Gastrocnemius medialis (tissue), 4 donors: ENCODE data around the gene VAV1. TPM values are rescaled to one million over a fixed set of nuclear protein-coding genes. Genes with fewer than 3 reads are reported as not detected.
"Not testable (repeated sequence)": the region's sequence is repeated elsewhere in the genome, so short reads cannot be mapped to it uniquely, and the experiment has no call there.

Experiments used
- ATAC-seq, 2 donors: fragments of 150-250 bp; one replicate each; pipeline ENCODE4 v1.9.1; 2016
- DNase-seq, 2 donors: peaks; one replicate each; pipeline ENCODE4 v3.0.0-alpha.2; 2019
- H3K27ac ChIP-seq, 4 donors: fragments of 200-600 bp; sonication (generic); 1 replicate in 1 of 4; 2 replicates in 3 of 4; pipeline ENCODE4 v1.5.1; 2016 to 2018; ENCODE audit warnings: mild to moderate bottlenecking in 2 of 4, moderate library complexity in 1 of 4
- H3K27me3 ChIP-seq, 3 donors: fragments of 200-600 bp; sonication (generic) in 2 of 3; 1 replicate in 1 of 3; 2 replicates in 2 of 3; pipeline versions ENCODE4 v1.5.1 to v1.6.0; 2016 to 2019; ENCODE audit warnings: mild to moderate bottlenecking in 1 of 3, moderate library complexity in 1 of 3
- H3K36me3 ChIP-seq, 2 donors: fragments of 200-600 bp; sonication (generic) in 1 of 2; one replicate each; pipeline ENCODE4 v1.5.1; 2017 to 2018
- H3K4me1 ChIP-seq, 2 donors: fragments of 200-600 bp; sonication (generic) in 1 of 2; one replicate each; pipeline ENCODE4 v1.5.1; 2016 to 2017; ENCODE audit warnings: mild to moderate bottlenecking in 2 of 2
- H3K4me3 ChIP-seq, 4 donors: fragments of 200-600 bp; sonication (generic) in 3 of 4; 1 replicate in 1 of 4; 2 replicates in 3 of 4; pipeline ENCODE4 v1.5.1; 2016 to 2019; ENCODE audit warnings: mild to moderate bottlenecking in 2 of 4
- H3K9me3 ChIP-seq, 3 donors: fragments of 200-600 bp; sonication (generic) in 2 of 3; 1 replicate in 1 of 3; 2 replicates in 2 of 3; pipeline ENCODE4 v1.5.1; 2016 to 2019
- POLR2A ChIP-seq, 2 donors: fragments of 450-650 bp; IDR thresholded peaks; one replicate each; pipeline ENCODE4 v1.6.1; 2017; ENCODE audit warnings: antibody characterized with exemption in 2 of 2, mild to moderate bottlenecking in 2 of 2, moderate library complexity in 2 of 2
- in situ Hi-C, 4 donors: fragments of 200-750 bp; cut with MboI; loops; one replicate each; pipeline versions ENCODE4 v1.15.0 to v1.8.0; 2017; ENCODE audit warnings: low sequenced_read_pairs in 4 of 4
- intact Hi-C: fragments of 100-400 bp; cut with DNase I; formaldehyde crosslinking; loops from one replicate; pipeline ENCODE4 v1.15.1; 2023; ENCODE audit warnings: low total_unique reads
- total RNA-seq, 4 donors: library from RNA; depleted of rRNA; stranded (reverse); fragments of >200 nt; gene quantifications; one replicate each; pipeline versions ENCODE4 v1.1.0 to v1.2.3, GENCODE V29; 2016
- TF ChIP-seq, protein P1 (sequence below), 5 experiments: fragments of 450-650 bp in 3 of 5; fragments of 200-600 bp in 2 of 5; sonication (generic) in 2 of 5; IDR thresholded peaks in 4 of 5; conservative IDR thresholded peaks in 1 of 5; 1 replicate in 4 of 5; 2 replicates in 1 of 5; pipeline ENCODE4 v1.5.1; 2016 to 2019; ENCODE audit warnings: antibody characterized with exemption in 5 of 5, mild to moderate bottlenecking in 3 of 5, moderate library complexity in 3 of 5

The VAV1 gene
- total RNA-seq, 4 donors from 2014 or later, result 0.63 to 1.8 (median 0.96) TPM

DNA sequence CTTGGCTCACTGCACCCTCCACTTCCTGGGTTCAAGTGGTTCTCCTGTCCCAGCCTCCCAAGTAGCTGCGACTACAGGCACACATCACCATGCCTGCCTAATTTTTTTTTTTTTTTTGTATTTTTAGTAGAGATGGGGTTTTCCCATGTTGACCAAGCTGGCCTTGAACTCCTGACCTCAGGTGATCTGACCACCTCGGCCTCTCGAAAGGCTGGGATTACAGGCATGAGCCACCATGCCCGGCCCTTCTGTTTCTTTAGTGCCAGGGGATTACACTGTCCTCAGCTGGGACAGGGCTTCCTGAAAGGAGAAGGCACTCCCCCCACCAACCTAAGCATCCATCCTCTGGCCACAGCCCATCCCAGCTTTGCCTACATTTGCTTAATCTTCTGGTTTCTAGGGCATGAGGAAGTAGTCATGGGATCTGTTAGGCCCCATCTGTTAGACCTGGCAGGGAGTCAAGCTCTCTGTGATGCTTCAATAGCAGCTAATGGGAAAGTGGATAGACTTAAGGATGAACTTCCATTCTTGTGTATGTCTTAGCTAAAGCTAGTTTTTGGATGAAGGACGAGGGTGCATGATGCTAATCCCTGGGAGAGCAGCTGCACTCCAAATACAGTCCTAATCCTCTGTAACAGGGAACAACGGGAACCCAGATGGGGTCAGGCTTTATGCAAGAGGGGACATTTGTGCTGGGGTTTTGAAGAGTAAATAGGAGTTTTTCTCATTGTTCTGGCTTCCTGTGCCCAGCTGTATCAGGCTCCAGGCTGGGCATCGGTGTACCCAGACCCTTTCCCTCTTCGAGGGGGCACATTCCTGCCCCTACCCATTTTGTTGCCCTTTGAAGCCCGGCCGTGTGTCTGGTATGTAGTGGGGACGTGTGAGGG lies 2.6 kb downstream of the VAV1 start:
- Histone ChIP-seq H3K27ac (no peak overlapping the region), H3K27me3 (peaks cover 0 to 8% (median 0%) of the 10 kb centered on the region in 3 donors), H3K36me3 (no peaks in the 10 kb centered on the region), H3K4me1 (no peaks in the 10 kb centered on the region), H3K9me3 (no peaks in the 10 kb centered on the region), H3K4me3 (no peak overlapping the region)
- intact Hi-C loops (no loop called here), in situ Hi-C loops (no loop called here)
- no peak for ATAC-seq
- DNase-seq, result no peak
- no peak for TF ChIP-seq POLR2A (IDR thresholded peaks at IDR 0.05)
- TF ChIP-seq, protein P1, sequence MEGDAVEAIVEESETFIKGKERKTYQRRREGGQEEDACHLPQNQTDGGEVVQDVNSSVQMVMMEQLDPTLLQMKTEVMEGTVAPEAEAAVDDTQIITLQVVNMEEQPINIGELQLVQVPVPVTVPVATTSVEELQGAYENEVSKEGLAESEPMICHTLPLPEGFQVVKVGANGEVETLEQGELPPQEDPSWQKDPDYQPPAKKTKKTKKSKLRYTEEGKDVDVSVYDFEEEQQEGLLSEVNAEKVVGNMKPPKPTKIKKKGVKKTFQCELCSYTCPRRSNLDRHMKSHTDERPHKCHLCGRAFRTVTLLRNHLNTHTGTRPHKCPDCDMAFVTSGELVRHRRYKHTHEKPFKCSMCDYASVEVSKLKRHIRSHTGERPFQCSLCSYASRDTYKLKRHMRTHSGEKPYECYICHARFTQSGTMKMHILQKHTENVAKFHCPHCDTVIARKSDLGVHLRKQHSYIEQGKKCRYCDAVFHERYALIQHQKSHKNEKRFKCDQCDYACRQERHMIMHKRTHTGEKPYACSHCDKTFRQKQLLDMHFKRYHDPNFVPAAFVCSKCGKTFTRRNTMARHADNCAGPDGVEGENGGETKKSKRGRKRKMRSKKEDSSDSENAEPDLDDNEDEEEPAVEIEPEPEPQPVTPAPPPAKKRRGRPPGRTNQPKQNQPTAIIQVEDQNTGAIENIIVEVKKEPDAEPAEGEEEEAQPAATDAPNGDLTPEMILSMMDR (IDR thresholded peaks at IDR 0.05 in 4 of 5, conservative IDR thresholded peaks at IDR 0.05 in 1 of 5), result no peak

- DNase-seq, H3K9me3 ChIP-seq, H3K27ac ChIP-seq, H3K4me3 ChIP-seq, H3K36me3 ChIP-seq, H3K4me1 ChIP-seq, H3K27me3 ChIP-seq, ATAC-seq, intact Hi-C loops, in situ Hi-C loops: not testable (repeated sequence)
Observed at GRCh38 chr19:6776045-6776444, 3.5 kb downstream of the VAV1 start.

GRCh38 chr19:6776999-6777398 lies 4.5 kb downstream of the VAV1 start:
- in situ Hi-C loops, result no loop called here
- H3K9me3 ChIP-seq, result no peaks in the 10 kb centered on the region
- no peaks in the 10 kb centered on the region for H3K4me1 ChIP-seq
- no peak overlapping the region for H3K27ac ChIP-seq
- DNase-seq (no peak), ATAC-seq (no peak)
- no peak overlapping the region for H3K4me3 ChIP-seq
- intact Hi-C loops, result no loop called here
- H3K36me3 ChIP-seq, result no peaks in the 10 kb centered on the region
- peaks cover 0 to 6% (median 0%) of the 10 kb centered on the region in 3 donors for H3K27me3 ChIP-seq
- TF ChIP-seq, protein P1 (IDR thresholded peaks at IDR 0.05 in 4 of 5, conservative IDR thresholded peaks at IDR 0.05 in 1 of 5), result no peak
- TF ChIP-seq POLR2A (IDR thresholded peaks at IDR 0.05), result no peak

DNA sequence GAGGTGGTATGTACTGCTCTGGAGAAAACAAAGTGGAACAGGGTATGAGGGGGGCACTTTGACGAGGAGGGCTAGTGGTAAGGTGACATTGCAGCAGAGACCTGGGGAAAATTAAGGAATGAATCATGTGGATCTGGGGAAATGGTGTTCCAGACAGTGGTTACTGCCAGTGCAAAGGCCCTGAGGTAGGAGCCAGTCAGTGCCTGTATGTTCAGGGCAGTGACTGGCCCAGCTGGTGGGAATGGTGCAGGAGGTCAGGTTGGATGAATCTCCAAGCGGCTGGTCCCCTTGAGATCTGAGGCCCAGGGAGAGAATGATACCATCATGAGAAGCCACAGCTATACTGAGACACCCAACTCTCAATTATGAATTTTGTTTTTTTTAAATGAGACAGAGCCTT lies 4.9 kb downstream of the VAV1 start:
- Histone ChIP-seq H3K27me3 (peaks cover 0 to 2% (median 0%) of the 10 kb centered on the region in 3 donors), H3K4me3 (no peak overlapping the region), H3K9me3 (no peaks in the 10 kb centered on the region), H3K27ac (no peak overlapping the region), H3K36me3 (no peaks in the 10 kb centered on the region), H3K4me1 (no peaks in the 10 kb centered on the region)
- ATAC-seq (no peak), DNase-seq (no peak)
- in situ Hi-C loops, result no loop called here
- intact Hi-C loops, result no loop called here
- TF ChIP-seq, protein P1 (IDR thresholded peaks at IDR 0.05 in 4 of 5, conservative IDR thresholded peaks at IDR 0.05 in 1 of 5), result no peak
- TF ChIP-seq POLR2A (IDR thresholded peaks at IDR 0.05), result no peak

- intact Hi-C loops (no loop called here), in situ Hi-C loops (no loop called here)
Observed at GRCh38 chr19:6778386-6778785, 5.9 kb downstream of the VAV1 start.

More at GRCh38 chr19:6778386-6778785, 5.9 kb downstream of the VAV1 start:
- no peaks in the 10 kb centered on the region for H3K9me3 ChIP-seq
- no peak for TF ChIP-seq POLR2A (IDR thresholded peaks at IDR 0.05)
- no peaks in the 10 kb centered on the region for H3K36me3 ChIP-seq
- ATAC-seq (no peak), DNase-seq (no peak)
- H3K27me3 ChIP-seq, result no peaks in the 10 kb centered on the region
- no peak overlapping the region for H3K27ac ChIP-seq
- no peaks in the 10 kb centered on the region for H3K4me1 ChIP-seq
- no peak overlapping the region for H3K4me3 ChIP-seq
